HG02759 (cell line): ENCODE results near the gene HPS1.
A peak's percentile ranks its signal among the peaks of the same experiment; 100 is the strongest.

Experiments used
- ATAC-seq: cut with Tn5 transposase; IDR thresholded peaks from one replicate; pipeline ENCODE4 v1.9.1; 2021; ENCODE audit warnings: mild to moderate bottlenecking, moderate library complexity; ENCODE audit not compliant: unreplicated experiment

The HPS1 gene

DNA sequence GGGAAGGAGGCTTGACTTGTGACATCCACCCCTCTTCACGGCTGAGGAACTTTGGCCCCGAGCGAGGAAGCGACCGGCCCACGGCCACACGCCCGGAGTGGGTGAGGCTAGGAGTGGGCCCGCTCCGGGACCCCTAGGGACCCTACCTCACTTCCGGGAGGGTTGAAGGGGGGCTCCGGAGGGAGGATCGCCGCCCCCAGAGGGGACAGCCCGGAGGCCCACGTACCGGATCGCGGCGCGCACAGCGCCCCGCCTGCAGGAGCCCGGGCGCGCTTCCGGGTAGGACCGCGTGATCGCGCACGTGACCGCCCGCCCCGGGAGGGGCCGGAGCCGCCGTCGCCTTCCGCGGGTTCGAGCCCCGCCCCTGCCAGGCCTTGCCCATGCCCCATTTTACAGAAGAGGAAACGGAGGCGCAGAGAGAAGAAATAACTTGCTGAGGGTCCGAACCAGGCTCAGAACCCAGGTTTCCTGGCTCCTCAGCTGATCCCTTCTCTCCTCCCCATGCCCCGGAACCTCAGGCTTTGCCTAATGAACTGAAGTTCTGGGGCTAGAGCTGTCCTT is at the start of gene HPS1:
Gene HPS1 (minus strand): TSS at position 275 of the 561 bp plus-strand sequence. CDS start 3,695 bp downstream, outside the sequence.
- ATAC-seq, result peak; percentile 91

DNA sequence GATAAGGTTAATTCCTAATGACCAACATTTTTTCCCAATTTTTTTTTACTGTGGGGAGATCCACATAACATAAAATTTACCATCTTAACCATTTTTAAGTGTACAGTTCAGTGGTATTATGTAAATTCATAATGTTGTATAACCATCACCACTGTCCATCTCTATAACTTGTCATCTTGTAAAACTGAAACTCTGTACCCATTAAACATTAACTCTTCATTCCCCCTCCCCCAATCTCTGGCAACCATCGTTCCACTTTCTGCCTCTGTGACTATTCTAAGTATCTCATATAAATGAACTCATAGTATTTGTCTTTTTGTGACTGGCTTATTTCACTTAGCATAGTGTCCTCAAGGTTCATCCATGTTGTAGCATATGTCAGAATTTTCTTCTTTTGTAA is 46.0 kb upstream of the HPS1 start:
- ATAC-seq, result peak; percentile 50

DNA sequence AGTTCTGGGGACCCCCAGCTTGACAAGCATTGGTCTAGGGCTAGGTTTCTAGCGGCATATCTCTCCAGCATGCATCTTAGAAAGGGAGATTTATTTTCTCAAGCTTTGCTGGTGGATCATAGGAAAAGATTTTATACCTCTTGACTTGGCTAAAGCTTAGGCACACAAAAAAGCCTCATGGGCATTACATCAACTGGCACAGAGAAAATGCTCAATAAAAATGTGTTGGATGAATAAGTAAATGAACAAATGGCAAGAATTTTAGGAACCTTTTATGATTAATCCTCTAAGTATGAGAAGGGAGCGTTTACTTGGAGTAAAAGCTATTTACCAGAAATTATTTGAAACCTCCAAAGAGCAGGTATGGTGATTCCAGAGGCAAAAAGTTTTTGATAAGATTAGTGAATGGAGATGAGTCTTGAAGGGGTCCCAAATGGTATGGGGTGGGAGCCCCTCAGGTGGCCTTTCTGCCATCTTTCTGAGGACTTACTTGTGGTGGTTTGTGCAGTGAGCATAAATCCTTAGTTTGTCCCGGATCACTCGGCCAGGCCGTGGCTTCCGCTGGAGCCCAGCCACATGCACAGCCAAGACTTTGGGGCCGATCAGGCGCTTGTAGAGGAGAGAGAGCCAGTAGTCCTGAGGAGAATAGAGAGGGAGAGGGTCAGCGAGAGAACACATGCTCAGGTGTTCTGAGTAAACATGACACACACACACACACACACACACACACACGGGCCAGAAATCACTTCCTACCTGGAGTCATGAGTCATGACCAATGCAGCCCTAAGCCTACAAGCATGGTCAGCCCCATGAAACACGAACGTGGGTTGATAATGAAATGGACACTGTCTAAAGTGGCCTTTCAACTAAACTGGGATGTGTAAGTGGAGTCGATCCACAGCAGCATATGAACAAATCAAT is 43.1 kb upstream of the HPS1 start:
- ATAC-seq, result no peak

DNA sequence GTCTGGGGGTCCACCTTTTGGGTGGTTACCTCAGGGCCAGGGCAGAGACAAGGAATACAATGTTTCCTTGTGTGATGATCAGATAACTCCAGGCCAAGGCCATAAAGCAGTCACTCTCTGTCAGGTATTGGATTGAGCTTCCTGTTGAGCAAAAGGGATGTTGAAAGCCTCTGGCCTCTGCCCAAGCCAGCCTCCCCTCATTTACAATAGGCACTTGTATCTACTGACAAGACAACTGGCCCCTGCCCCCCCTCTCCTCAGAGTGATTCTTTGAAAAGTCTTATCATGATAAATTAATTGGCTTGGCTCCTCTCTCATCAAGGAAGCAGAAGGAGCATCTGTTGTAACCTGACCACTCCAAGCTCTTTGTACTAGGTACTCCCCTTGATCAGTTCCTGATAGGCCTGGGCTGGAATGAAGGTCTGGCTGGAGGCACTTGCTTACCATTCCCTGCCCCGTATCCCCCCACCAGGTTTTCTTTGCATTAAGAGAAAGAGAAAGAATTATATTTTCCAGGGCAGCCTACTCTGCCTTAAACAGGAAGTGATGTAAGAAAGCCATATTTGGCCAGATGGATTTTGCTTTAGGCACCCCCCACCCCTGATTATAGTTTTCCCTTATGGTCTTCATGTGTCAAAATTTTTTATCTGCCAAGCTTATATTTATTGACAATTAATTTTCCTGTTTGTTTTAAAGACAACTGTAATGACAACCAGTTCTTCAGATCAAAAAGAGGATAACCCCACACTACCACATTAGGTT is 42.1 kb upstream of the HPS1 start:
- no peak for ATAC-seq

DNA sequence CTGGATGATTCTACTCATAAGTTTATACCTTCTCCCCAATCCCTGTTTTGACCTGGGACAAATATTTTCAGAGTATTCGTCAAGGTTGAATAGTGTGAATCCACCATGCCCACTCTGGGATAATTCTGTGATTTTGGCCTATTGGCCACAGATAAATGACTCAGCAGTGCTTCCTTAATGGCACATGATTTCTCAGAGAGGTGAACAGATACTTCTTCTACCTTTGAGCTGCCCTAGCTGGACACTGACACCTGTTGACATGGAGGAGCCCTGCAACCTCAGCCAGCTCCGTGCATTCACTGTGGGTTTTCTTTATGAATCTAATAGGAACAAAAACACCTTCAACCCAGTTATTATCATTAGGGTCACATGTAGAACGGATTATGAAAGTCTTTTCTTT is 40.9 kb upstream of the HPS1 start:
- ATAC-seq, result no peak

DNA sequence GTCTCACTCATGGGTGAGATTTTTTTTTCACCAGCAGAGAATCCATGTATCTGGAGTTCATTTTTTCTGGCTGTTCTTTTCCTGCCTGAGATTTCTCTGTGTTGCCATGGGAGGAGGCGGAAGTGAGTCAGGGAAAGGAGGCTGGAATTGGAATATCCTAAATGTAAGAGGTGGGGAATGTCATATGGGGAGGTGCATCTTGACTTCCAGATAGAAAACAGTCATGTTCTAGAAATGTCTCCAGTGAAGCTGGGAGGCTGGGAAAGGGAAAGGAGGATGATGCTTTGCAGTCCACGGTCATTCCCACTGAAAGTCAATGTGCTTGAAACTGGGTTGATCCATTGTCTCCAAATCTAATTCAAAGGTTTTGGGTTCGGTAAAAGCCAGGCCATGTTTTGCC is 39.7 kb upstream of the HPS1 start:
- ATAC-seq, result no peak

DNA sequence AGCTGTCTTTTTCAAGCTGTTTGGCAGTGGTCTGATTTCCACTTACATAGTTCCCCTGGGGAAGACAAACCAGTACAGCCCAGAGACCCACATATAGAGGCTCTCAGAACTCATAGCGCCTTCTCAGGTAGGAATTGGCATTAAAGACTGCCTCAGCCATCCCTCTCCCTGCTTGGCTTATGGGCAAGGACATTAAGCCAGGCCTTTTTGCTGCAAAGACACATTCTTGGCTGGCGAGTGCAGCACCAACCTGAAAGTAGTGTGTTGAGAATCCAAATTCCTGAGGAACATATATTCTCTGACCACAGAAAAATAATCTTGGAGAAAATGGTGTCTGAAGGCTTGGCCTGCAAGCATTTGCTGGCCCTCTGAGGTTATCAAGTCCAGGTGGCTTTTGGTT is 39.2 kb upstream of the HPS1 start:
- ATAC-seq, result no peak

DNA sequence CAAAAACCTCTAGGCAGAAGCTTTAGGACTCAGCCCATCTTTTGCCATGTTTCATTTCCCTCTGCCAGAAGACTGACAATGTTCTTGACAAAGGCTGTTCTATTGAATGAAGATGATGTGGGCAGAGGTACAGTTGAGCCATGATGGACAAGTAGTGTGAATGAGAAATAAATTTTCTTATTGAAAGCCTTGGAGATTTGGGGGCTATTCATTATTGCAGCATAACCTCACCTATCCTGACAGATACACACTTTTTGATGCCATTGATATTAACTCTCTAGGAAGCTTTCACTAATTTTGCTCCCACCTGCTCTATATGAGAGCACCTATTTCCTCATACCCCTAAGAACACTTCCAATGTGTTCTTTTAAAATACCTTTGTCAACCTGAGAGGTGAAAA is 36.9 kb upstream of the HPS1 start:
- no peak for ATAC-seq

DNA sequence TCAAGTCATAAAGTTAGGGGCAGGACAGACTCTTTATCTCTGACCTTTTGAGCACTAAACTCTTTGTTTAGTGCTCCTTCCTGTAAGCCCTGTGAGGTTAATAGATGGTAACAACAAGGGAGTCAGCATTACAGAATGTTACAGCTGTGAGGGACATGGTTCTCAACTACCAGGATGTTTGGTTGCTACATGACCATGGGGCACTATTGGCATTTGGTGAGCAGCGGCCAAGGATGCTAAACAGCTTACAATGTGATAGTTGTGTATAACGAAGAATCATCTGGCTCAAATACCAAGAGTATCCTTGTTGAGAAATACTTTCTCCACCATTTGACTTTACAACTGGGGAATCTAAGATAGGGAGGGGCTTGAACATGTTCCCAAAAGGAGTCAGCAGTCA is 35.4 kb upstream of the HPS1 start:
- ATAC-seq, result no peak

DNA sequence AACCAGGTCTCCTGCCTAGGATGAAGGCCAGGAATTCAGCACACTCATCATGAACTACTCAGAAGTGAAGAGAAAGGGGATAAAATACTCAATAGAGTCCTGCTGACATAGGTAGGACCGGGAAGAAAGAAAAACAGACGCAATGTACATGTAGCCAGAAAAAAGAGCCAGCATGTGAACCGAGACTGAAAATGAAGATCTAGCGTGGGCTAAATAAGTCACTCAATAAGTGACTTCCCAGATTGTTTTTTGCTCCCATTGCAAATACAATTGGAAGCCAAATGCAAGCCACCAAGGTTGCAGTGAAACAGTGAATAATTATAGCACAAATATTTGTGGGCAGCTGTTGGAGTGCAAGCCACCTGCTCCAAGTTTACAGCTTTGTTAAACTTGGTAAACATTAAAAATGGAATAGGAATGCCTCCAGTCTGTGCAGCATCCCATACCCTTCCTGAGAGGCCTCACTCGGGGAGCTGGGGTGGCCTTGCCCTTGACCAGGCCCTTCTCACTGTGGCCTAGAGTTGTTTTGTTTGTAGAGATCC is 34.7 kb upstream of the HPS1 start:
- ATAC-seq, result no peak

DNA sequence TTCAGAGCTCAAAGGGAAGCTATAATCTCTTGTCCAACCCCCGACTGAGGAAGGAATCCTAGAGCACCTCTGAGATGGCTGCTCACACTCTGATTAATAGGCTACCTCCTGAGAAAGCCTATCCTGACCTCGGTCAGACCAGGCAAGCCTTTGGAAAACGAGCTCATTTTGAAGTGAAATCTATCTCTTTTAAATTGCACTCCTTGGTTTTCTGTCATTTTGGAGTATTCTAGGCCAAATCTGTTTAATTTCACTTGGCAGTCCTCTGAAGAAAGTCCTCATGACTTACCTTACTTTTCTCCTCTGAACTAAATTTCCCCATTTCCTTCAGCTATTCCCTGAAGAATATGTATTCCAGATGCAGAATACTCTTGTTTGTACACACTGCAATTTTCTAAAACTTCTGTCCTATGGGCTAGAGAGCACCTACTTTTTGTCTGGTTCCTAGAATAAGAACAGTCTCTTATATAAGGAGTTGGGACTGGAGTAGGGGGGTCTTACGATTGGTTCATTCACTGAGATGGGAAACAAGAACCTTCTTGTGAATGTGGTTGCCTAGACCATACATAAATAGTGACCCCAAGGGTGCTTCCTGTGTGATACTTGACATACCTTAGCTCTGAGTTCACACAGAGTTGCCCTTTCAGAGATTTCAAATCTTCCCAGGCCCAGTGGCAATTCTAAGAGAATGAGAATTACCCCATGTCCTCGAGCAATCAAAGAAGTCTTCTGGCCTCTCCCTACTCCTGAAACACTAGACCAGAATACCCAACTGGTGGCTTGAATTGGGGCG is 31.9 kb upstream of the HPS1 start:
- no peak for ATAC-seq

DNA sequence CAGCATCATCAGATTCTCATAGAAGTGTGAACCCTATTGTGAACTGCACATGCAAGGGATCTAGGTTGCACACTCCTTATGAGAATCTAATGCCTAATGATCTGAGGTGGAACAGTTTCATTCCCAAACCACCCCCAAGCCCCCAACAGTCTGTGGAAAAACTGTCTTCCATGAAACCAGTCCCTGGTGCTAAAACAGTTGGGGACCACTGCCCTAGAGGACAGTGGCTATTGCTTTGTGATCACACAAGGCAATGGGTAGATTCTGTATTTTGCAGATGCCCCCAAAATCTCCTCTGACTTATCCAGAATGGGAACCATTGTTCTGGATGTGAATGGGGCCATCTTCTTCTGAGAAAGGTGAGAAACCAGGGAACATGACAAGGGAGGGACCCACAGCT is 31.1 kb upstream of the HPS1 start:
- no peak for ATAC-seq

DNA sequence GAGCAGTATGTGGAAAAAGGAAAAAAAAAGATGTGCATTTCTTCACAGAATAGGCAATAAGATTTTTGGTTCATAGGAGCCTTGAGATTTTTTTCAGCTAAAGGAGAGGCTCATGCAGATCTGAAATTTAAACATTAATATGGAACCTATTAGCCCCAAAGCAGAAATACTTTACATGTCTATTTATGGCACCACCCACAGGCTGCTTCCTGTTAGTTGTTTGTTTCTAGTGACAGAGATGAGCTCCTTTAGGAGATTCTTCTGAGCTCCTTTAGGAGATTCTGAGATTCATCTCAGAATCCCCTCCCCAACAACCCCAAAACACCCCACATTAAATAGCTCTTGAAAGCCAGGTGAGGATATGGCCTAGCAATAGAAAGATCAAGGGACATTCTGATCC is 27.9 kb upstream of the HPS1 start:
- peak; percentile 70 for ATAC-seq

DNA sequence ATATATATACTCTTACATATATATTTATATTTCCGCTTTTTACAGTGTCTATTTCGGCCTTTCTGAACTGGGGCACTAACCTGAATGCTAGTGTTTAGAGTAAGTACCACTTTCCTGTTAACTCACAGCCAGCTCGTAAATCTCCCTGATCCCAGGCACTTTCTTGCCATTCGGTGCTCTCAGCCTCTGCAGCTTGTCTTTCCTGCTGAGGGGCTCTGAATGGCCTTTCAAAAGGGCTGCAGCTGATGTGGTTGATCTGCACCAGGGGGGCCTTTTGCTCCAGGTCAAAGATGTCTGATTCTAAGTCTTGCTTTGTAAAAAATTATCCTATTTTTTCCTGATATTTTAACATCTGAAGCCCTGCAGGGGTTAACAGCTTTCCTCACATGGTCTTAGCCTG is 25.5 kb upstream of the HPS1 start:
- ATAC-seq, result no peak

DNA sequence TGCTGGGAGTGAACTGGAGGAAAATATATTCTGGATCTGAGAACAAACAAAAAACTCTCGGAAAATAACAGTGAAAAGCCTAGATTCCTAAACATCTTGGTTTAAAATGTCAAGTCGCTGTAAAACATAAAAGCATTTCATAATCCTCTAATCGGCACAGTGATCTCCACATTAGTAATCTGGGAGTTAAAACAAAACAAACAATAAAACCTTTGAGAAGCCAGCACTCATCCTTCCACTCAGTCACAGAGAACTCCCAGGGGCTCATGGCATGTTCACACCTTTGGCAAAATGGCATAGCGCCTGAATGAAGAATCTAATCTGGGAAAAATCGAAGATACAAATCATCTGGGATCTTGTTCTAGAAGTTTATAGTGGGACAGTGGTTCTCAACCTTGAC is 24.1 kb upstream of the HPS1 start:
- no peak for ATAC-seq

DNA sequence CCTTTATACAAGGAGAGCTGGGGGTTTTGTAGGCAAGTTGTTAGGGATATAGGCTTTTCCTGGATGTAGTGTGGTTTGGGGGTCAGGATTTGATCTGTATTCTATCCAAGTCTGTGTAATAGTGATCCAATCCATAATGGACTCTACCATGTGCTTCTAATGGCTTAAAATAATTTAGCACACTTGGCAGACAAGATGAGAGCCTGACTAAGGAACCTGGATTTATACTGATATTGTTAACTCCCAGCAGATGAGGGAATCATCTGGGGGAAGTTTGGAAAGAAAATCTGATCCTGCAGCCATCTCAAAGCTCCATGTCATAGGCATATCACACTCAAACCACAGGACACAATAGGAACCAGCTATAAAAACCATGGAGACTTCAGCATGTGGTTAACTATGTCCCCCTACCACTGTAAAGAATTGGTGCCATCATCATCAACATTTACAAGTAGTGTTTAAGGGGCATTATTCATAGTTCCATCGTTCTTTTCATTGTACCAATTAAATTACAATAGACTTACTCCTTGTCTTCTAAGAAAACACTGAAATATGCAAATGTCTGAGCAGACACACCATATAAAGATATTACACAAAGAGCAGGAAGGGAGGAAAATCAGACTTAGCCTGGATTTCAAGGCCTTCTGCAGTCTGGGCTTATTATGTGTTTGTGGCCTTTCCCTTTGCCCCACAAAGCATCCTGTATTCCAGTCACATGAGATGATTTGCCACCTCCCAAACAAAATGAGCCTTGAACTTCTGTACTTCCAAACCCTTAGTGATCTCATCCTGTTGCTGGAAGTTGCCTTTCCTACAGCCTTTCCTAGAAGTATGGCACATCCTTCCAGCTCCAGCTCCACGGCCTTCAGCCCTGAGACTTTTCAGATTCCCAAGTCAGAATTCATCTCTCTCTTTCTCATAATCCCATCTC is 22.5 kb upstream of the HPS1 start:
- ATAC-seq, result no peak

DNA sequence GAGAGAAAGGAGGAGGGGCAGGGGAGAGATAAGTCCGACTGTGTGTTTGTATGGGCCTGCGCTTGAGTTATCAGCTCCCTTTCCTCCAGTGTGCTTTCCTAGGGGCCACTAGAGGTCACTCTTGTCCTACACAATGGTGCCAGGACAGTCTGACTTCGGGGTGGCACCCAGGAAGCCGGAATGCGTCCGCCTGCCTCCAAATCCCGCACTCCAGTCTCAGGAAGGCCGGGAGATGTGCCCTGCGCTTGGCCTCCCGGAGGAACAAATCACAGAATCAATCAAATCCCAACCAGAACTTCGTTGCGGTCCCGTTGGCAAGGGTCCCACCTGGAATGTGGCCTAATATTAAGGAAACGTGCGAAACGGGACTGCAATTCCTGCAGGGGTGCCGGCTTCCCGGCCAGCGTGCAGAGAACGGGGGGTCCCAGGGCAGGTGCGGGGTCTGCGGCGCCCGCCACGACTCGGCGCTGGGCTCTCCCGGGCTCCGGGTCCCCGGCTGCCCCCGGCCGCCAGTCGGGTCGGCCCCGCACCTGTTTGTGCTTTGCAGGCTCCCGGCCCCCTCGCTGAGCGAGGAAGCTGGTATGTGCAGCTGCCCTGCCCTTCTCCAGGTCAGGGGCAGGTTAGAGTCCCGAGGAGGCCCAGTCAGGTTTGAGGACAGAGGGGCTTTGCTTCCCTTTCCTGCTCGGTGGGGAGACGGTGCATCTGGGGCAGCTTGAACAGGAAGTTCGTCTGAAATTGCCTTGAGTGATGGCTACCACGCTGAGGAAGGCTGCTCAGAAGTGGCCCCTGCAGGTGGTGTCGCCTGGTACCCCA is 21.0 kb upstream of the HPS1 start:
- ATAC-seq, result peak; percentile 94

DNA sequence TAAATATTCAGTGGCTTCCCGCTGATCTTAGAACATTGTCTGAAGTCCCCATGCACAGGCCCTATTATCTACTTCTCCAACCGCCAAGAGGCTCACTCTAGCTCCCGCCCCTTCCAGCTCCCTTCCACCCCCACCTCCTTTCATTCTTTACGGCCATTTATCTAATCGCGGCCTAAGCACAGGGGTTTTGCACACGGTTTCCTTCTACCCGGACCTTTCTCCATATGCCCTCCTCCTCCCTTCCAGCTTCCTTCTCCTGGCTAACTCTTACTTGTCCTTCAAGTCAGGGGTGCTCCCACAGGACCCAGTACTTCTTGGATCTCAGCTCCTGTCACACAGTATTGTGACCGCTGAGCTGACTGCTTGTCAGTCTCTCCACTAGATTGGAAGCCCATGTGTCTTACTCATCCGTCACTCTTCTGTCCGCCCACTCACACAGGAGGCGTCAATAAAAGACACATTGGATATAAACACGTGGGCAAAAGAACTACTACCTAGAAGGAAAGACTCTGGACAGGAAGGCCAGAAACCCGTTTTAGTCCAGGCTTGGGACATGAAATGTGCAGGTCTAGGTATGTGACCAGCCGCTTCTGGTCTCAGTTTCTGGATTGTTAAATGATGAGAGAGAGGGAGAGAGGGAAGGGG is 20.2 kb upstream of the HPS1 start:
- no peak for ATAC-seq
